Myocyte (in vitro differentiated cells): ENCODE results near the gene MEIS2. TPM values are rescaled to one million over a fixed set of nuclear protein-coding genes. Genes with fewer than 3 reads are reported as not detected.
"Not testable (repeated sequence)": the region's sequence is repeated elsewhere in the genome, so short reads cannot be mapped to it uniquely, and the experiment has no call there.

Experiments used
- DNase-seq: peaks from one replicate; pipeline ENCODE4 v3.0.0-alpha.2; 2012; ENCODE audit warnings: low read depth
- total RNA-seq: library from RNA; depleted of rRNA; stranded (reverse); fragments of >200 nt; gene quantifications from 2 replicates; pipeline ENCODE4 v1.2.3, GENCODE V29; 2014

Gene MEIS2
- total RNA-seq, 1 donor from 2014 or later = 7.3 TPM

GRCh38 chr15:37010595-37010994 is 89.8 kb downstream of the MEIS2 start:
- no peak for DNase-seq

- no peak for DNase-seq
These were observed 91.1 kb downstream of the MEIS2 start for GRCh38 chr15:37009288-37009687.

GRCh38 chr15:37008205-37008604 is 92.1 kb downstream of the MEIS2 start:
- DNase-seq = no peak

GRCh38 chr15:37007301-37007700 is 93.0 kb downstream of the MEIS2 start:
- peak; percentile 15 for DNase-seq

- no peak for DNase-seq
These were observed 95.2 kb downstream of the MEIS2 start for GRCh38 chr15:37004981-37005735.

GRCh38 chr15:37004373-37004869 is 95.9 kb downstream of the MEIS2 start:
- no peak for DNase-seq

- DNase-seq = no peak
These were observed 98.2 kb downstream of the MEIS2 start for GRCh38 chr15:37002041-37002672.

- DNase-seq = no peak
These were observed 98.9 kb downstream of the MEIS2 start for GRCh38 chr15:37001417-37001816.

GRCh38 chr15:36999778-37000177 is 100.6 kb downstream of the MEIS2 start:
- DNase-seq = no peak

- no peak for DNase-seq
These were observed 103.7 kb downstream of the MEIS2 start for GRCh38 chr15:36996538-36997181.

- no peak for DNase-seq
These were observed 104.2 kb downstream of the MEIS2 start for GRCh38 chr15:36996121-36996520.

GRCh38 chr15:36994790-36995189 is 105.6 kb downstream of the MEIS2 start:
- DNase-seq = no peak

GRCh38 chr15:36992454-36992853 is 107.9 kb downstream of the MEIS2 start:
- DNase-seq = no peak

GRCh38 chr15:36988947-36989346 is 111.4 kb downstream of the MEIS2 start:
- DNase-seq = no peak

- DNase-seq = no peak
These were observed 117.9 kb downstream of the MEIS2 start for GRCh38 chr15:36982430-36982829.

GRCh38 chr15:36980281-36980680 is 120.1 kb downstream of the MEIS2 start:
- not testable (repeated sequence) for DNase-seq

GRCh38 chr15:36978625-36979024 is 121.7 kb downstream of the MEIS2 start:
- DNase-seq = no peak

GRCh38 chr15:36978126-36978525 is 122.2 kb downstream of the MEIS2 start:
- DNase-seq = no peak

GRCh38 chr15:36977659-36978058 is 122.7 kb downstream of the MEIS2 start:
- DNase-seq = no peak

- no peak for DNase-seq
These were observed 127.6 kb downstream of the MEIS2 start for GRCh38 chr15:36972704-36973103.

- no peak for DNase-seq
These were observed 129.8 kb downstream of the MEIS2 start for GRCh38 chr15:36970522-36970921.

- DNase-seq = no peak
These were observed 132.4 kb downstream of the MEIS2 start for GRCh38 chr15:36967929-36968328.
